ENCODE results near the gene POLL.
"Not testable (repeated sequence)": the region's sequence is repeated elsewhere in the genome, so short reads cannot be mapped to it uniquely, and the experiment has no call there.

POLL gene

DNA sequence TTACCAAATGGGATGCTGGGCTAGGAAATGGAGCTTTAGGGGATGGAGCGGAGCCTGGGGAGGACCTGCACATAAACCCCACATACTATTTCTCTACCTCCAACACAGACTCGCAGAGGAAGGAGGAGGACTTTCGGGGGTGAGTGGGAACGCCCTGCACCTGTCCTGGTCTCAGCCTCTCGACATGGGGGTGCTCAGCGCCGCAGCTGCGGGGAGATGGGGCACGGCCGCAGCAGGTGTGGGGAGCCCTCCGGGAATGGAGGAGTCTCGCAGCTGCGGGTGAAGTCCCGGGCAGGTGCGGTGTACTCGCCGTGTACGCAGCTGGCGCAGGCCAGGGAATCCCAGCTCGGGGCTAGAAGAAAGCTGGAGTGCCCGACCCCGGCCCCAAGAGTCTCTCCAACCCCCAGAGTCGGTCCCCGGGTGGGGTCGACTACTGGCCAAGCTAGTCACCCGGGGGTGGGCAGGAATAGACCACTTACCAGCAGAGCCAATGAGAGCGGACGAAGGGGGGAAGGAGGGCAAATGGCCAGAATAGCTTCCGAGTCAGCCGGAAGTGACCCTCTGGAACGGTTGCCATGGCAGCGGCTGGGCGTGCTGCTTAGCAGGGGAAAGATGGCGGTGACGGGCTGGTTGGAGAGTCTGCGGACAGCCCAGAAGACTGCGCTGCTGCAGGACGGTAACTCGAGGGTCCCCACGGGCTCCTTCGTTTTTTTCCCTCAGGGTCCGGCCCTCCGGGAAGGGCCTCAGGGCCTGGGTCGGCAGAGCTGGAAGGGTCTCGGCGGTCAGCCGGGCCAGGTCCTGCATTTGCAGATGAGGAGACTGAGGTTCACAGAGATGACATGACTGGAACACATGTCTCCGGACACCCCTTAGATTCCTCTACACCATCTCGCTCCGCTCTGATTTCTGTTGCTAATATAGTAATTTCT, at the start of gene POLL, which contains the start of gene DPCD:
Gene POLL (minus strand): TSS at position 533 of the 929 bp plus-strand sequence. CDS start 897 bp downstream, outside the sequence.
Gene DPCD (plus strand): TSS at position 597 of the 929 bp plus-strand sequence. CDS start 16 bp downstream, at position 613.
- peak; percentile 80 for DNase-seq (ENCODE audit: low read depth)

DNA sequence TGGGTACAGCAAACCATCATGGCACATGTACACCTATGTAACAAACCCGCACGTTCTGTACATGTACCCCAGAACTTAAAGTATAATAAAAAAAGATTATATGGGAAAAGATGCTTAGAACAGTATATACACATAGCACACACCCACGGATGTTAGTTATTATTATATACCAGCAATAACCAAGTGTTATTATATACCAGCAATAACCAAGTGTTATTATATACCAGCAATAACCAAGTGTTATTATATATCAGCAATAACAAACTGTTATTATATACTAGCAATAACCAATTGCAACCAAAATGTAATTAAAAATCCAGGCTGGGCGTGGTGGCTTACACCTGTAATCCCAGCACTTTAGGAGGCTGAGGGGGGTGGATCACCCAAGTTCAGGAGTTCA, 45.5 kb upstream of the POLL start:
- not testable (repeated sequence) for DNase-seq (ENCODE audit: low read depth)

DNA sequence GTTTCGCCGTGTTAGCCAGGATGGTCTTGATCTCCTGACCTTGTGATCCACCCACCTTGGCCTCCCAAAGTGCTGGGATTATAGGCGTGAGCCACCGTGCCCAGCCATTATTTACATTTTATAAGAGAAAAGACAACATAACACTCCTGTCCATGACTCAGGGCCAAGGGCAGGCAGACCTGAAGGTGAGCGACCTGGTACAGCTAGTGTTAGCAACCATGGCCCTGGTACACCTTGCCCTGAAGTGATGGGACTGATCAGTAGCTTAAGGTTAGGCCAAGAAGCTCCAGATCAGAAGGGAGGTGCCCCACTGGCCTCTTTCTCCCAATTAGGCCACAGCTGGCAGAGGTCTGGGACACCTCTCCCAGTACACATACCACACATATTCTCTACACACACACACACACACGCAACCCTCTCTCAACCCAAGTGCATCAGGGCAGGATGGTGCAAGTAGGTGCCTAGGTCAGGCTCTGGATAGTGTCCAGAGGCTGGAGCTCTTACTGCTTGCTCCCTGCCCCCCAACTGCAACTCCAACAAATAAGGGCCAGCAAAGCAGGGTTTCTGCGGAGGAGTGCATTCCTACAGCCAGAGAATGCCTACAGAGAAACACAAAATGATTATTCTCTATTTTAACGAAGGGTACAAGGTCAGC, 43.9 kb upstream of the POLL start:
- no peak for DNase-seq (ENCODE audit: low read depth)

DNA sequence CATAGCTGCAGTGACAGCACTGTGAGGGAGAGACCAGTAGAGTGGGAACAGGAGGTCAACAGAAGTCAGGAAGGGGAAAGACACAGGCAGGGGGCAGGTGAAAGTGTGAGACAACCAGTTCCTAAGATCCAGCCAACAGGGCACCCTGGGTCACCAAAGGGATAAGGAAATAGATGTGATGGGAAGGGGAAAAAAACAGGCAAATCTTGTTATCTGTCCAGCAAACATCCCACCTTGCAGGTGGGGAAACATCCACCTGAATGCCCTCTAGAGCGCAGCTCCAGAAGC, 42.5 kb upstream of the POLL start:
- no peak for DNase-seq (ENCODE audit: low read depth)

DNA sequence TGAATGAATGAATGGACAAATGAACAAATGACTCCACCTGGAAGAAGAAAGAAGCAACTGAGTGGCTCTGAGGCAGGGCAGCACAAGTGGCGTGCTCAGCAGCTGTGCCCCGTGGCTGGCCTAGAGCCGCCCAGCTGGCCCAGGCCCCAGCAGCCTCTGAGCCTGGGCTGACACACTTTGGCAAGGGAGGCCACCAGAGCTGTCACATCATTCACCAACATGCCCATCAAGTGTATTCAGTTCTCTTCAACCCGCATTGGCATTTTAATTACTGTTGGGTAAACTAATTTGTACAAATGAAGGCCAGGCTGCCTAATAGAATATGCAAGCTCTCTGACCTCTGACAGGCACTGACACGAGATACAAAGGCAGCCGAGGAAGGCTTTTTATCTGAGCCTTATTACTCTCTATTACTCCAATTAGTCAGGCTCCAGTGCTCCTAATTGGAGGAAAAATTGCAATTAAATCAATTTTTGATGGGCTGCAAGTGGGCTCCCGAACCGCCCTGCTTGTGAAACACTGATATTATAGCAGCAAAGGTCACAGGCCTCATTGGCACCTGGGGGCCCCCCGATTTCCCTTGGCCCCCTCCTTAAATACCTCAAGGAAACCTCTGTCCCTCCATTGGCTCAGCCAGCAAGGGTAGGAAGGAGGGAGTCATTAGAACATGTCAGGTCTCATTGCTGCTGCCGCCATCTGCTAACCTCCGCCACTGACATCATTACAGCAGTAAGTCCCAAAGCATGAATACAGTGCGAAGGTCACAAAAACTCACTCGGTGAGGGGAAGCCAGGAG, 42.0 kb upstream of the POLL start:
- no peak for DNase-seq (ENCODE audit: low read depth)

DNA sequence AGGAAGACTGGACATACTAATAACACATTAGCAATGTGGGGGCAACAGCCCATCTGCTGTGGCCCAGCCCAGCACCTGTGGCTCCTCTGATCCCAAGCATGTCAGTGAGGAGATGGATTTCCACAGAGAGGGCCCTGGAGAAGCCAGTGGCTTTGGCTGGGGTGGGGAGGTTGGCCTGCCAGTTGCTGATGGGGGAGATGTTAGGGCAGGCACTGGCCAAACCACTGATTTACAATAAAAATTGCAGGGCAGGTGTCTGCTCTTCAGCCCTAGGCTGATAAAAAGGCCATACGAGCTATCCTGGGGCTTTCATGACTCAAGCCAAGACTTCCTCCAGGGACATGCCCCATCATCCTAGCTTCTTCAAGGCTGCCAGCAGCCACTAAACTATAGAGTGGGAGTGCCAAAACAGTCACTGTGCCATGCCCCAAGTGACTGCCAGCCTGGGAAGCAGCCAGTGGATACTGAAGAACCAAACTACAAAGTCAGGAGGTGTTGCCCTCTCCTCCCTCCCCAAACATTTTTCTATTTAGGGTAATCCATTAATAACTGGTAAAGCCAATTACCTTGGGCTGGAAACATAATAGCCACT, 37.9 kb upstream of the POLL start:
- DNase-seq (ENCODE audit: low read depth): no peak

DNA sequence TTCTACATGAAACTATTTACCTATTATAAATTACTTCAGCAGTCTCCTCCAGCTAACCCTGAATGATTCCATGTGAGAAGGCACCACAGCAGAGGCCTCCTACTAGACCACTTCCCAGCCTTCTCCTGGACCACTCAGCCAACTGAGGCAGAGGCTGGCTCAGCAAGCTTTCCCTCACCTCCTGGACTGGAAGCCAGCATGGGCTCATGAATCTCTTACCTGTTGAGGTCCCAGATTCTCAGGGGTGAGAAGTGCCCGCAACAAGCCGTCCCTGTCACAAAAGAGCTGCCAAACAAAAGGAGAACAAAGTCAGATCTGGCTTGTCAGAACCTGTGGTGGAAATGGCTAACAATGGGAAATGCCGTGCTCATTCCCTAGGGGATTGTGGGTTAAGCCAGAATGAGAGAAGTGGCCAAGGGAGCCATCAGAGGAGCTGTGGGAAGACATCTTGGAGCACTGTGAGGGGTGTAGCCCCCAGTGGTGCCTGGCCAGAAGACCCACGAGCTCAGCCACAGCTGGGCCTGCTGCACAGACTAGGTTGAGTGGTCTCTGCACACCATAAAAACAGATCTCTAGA, 36.6 kb upstream of the POLL start:
- DNase-seq (ENCODE audit: low read depth): no peak

DNA sequence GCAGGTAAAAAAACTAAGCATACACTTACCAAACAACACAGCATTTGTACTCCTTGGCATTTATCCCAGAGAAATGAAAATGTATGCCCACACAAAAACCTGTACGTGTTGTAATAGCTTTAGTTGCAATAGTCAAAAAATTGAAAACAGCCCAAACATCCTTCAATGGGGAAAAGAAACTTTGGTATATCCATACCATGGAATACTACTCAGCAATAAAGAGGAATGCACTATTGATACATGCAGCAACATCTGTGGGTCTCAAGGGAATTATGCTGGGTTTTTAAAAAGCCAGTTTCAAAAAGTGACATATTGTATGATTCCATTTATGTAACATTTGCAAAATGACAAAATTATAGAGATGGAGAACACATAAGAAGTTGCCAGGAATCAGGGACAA, 35.5 kb upstream of the POLL start:
- no peak for DNase-seq (ENCODE audit: low read depth)

DNA sequence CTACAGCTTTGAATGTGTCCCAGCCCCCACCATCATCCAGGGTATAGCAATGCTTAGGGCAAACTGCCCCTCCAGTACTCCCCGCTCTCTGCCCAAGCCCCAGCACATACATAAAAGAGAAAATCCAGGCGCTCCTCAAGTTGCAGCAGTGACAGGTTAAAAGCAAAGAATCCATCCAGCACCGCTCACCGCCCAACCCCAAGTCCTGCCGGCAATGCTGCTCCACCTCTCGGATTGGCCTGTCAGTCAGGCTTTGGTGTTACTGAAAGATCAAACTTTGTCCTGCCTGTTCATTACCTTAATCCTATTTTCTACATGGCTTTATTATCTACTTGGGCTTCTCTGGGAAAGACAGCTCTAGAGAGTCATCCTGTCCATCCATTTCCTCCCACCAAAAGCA, 31.9 kb upstream of the POLL start:
- no peak for DNase-seq (ENCODE audit: low read depth)

DNA sequence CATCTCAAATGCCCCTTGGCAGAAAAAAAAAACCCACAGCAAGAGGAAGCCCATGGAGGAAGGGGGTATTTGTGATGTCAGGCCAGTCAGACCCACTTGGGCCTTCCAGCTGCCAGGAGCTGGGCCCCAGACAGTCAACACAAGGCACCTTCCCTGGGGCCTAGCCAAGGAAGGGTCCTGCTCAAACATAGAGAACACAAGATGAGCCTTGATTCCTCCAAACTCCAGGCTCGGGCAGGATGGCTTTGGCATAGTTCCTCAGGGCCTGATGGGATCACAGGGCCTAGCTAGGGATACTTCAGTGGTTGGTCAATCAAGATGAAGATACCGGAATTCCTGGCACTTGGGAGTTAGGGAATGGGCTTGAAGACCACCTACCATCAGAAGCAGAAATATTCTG, 30.8 kb upstream of the POLL start:
- DNase-seq (ENCODE audit: low read depth): no peak

DNA sequence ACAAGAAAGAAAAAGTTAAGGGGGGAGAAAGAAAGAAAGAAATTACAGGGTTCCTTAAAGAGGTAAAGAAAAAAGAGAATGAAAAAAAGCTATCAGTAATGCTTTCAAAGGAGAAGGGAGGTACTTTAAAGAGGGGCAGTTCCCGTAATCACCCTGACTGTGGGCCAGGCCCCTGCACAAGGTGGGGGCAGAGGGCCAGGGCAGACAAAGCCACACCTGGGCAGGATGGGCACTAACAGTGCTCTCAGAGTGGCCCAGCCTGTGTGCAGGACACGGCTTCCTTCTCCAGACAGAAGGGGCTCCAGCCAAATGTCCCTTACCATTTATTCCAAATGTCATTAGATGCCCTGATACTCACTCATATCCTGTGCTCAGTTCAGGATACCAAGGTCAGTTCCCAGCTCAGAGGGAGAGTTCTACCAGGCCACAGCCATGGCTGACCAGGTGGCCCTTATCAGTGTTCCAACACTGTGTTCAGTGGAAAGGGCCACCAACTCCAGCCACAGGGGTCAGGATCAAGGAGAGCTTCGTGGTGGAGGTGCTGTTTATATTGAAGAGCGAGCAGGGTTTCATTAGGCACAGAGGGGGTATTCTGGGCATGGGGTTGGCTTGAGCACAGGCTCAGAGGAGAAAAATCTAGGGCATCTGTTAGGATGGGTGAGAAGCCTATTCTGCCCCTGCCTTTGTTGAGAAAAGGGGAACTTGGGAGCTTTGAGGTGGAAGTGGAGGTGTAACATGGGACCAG, 29.9 kb upstream of the POLL start:
- DNase-seq (ENCODE audit: low read depth): no peak

DNA sequence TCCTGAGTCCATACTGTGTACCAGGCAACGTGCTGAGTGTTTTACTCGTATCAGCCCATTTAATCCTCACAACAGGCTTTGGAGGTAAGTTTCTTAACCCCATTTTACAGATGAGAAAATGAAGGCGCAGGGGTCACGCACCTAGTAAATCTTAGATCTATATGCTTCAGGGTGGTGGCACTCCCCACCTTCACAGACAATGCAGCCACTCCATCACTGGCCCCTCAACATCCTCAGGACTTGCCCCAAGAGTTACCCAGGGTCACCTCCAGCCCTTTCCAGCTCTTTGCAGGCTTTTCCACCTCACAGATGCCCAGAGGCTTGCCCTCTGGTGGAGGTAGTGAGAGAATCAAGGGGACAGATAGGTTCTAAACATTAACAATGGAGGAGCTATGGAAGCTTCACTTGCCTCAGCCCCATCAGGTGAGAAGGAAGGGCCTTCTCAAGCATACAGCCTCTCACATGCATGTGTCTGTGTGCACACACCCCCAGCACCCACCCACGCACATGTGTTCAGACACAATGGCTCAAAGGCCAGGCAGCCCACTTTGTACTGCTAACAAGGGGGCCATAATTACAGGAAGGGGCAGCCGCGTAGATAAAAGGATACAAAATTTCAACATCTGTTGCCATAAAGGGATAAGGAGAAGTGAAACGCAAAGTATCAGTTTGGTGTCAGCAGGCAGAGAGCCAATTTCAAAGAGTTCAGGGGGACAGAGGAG, 29.2 kb upstream of the POLL start:
- DNase-seq (ENCODE audit: low read depth): no peak

DNA sequence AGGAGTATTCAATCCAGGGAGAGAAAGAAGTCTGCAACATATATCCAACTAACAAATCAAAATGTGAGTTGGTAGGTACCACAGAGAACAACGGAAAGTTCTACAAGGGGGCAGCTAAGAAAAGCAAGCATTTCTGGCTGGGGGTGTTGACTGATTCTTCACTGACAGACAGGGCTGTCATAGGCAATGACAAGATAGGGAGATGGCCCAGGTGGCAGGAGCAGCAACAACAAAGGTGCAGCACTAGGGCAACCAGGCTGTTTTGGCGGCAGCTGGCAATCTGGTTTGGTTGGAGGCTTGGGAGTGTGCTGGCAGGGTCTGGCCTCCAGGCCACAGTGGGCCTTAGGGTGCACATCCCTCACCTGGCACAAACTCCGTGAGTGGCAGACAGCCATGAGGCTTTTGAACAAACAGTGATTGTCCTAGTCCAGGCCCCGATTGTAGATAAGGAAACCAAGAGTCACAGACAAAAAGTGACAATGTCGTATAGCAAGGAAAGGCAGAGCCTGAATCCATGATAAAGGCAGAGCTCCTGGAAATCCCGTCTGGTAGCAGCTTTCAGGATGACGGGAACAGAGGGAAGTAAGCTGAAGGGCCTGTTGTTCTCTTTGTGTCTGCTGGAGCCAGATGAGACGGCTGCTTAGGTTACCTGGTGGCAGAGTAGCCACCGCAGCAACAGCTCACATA, 28.5 kb upstream of the POLL start:
- DNase-seq (ENCODE audit: low read depth): no peak

DNA sequence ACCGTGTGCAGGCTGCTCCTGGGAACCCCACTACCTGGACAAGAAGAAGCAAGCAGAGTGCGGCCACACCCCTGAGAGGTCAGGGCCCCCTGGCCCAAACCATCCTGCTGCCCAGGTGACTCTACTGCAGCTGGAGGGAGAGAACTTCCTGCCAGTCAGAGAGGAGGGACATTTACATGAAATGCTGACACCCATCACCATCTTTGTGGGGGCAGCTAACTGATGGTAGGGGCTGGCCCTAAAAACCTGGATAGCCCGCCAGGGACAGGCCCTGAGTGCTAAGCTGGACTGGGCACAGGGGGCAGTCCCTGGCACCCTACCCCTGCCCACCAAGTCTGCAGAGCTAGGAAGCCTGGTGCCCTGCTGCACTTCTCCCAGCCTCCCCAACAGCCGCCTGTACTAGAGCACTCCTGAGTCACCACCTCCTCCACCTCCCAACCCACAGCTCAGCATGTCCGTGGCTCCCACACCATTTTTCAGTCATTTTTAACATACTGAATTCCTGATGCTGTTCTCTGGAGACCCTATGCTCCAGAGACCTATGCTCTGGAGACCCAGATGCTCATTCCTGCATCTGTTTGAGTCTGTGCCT, 27.6 kb upstream of the POLL start:
- DNase-seq (ENCODE audit: low read depth): no peak

DNA sequence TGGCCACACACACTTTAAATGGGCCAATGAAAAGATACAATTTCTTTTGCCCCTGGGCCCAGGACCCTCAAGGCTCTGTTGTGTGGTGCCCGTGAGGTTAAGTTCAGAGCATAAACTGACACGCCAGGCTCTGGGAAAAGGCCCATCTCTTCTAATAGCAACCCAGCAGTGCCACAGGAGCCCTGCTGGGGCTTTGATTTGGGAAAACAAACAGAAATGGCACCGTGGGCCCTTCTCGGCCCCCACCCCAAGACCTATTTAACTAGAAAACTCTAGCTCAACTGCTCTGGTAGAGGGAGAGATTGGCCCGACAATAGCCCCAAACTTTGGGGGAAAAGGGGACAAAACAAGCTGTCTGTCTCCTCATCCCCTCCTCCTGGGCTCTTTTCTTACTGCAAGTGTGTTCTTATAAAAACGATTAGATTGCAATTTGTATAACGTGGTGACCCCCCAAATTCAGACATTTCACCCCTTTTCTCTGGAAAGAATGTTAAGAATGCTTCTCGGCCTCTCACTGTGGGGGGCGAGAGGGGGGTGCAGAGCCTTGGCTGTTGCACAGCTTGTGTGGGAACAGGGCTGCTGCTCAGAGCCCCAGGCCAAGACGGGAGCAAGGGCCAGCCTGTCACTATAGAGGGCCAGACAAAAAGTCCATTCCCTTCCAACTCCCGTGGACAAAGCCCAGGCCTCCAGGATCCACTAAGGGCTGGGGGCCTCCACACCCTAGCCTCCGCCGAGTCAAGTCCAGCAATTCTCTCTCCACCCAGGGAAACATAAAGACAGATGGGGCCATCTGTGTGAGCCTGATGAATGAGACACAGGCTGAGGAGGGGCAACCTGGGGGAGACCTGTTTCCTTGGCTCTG, 26.8 kb upstream of the POLL start:
- DNase-seq (ENCODE audit: low read depth): no peak

DNA sequence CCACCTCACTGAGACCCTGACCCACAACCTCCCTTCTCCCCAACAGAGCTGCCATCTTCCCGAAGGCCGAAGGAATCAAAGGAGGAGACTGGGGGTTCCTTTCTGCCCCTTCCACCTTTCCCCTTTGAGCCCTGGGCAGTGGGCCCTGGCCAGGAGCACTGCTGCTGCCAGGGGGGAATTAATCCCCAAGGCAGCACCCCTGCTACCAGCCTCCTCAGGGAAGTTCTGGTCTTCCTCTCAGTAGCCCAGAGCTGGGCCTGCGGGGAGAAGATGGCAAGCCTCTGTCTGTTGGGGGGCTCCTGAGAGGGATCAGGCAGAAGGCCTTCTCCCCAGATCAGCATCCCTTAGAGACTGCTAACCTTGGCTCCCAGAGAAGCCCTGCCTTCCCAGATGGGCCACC, 25.6 kb upstream of the POLL start:
- DNase-seq (ENCODE audit: low read depth): no peak

DNA sequence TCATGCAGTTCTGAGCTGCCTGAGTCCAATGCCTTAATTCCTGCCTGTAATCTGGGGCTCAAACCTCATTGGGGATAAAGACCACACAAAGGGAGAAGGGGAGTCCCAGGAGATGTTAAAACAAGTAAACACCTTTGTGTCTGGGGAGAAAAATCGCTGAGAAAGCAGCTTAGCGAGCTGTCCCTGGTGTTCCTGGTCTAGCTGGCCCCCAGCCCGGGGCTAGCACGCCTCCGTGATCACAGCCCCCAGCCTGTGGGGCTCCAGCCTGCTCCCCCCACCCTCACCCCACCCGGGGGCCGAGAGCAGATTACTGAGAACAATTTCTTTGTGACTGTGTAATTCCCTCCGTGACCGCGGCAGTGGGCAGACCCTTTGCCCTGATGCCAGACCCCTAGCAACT, 24.8 kb upstream of the POLL start:
- no peak for DNase-seq (ENCODE audit: low read depth)

DNA sequence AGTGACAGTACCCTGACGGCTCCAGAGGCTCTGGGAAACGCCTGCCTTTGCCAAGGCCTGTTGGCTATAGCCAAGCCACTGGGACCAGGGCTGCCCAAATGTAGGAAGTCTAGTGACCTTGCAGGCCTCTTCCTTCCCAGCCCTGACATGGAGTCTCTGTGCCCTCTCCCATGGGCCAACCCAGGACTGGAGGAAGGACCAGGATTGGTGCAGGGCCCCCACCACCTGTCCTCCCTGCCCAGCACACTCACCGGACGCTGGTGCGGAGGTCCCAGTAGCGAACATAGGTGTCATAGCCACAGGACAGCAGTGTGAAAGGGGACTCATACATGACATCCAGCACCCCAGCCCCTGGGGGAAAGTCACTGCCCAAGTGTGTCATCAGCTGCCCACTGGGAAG, 24.0 kb upstream of the POLL start:
- no peak for DNase-seq (ENCODE audit: low read depth)
